Endodermal cell (in vitro differentiated cells): Measurements from ENCODE around the gene PPFIA4. TPM values are rescaled to one million over a fixed set of nuclear protein-coding genes. Genes with fewer than 3 reads are reported as not detected.

Experiments used
- DNase-seq: peaks from one replicate; pipeline ENCODE4 v3.0.0-alpha.2; 2017
- H3K27ac ChIP-seq: 2 replicates; pipeline ENCODE4 v1.5.1; 2013; ENCODE audit warnings: mild to moderate bottlenecking, low read depth, low read length, moderate library complexity
- H3K27me3 ChIP-seq: 2 replicates; pipeline ENCODE4 v1.6.1; 2013; ENCODE audit warnings: mild to moderate bottlenecking, low read length, moderate library complexity; ENCODE audit not compliant: insufficient read depth, control insufficient read depth, poor library complexity, severe bottlenecking
- H3K36me3 ChIP-seq: 2 replicates; pipeline ENCODE4 v1.7.0; 2013; ENCODE audit warnings: mild to moderate bottlenecking, low read length, moderate library complexity; ENCODE audit not compliant: control insufficient read depth, insufficient read depth
- H3K4me1 ChIP-seq: one replicate; pipeline ENCODE4 v1.7.0; 2013; ENCODE audit warnings: low read length; ENCODE audit not compliant: control insufficient read depth, insufficient read depth
- H3K4me3 ChIP-seq: 2 replicates; pipeline ENCODE4 v1.5.1; 2013; ENCODE audit warnings: mild to moderate bottlenecking, low read length, moderate library complexity
- H3K9ac ChIP-seq: 2 replicates; pipeline ENCODE4 v1.6.1; 2013; ENCODE audit warnings: mild to moderate bottlenecking, low read length, moderate library complexity; ENCODE audit not compliant: poor library complexity, severe bottlenecking; ENCODE audit errors: extremely low read depth
- H3K9me3 ChIP-seq: 2 replicates; pipeline ENCODE4 v1.6.1; 2013; ENCODE audit warnings: mild to moderate bottlenecking, low read length, moderate library complexity; ENCODE audit not compliant: control insufficient read depth
- H3K27ac Mint-ChIP-seq: 2 replicates; pipeline ENCODE4 v1.8.0; 2020; ENCODE audit warnings: mixed read lengths
- H3K27me3 Mint-ChIP-seq: 2 replicates; pipeline ENCODE4 v1.8.0; 2021; ENCODE audit warnings: mild to moderate bottlenecking, mixed read lengths; ENCODE audit not compliant: insufficient read depth
- H3K36me3 Mint-ChIP-seq: 2 replicates; pipeline ENCODE4 v1.8.0; 2020; ENCODE audit warnings: low read depth, mixed read lengths
- H3K4me1 Mint-ChIP-seq: 2 replicates; pipeline ENCODE4 v1.8.0; 2020; ENCODE audit warnings: mixed read lengths
- H3K4me3 Mint-ChIP-seq: 2 replicates; pipeline ENCODE4 v1.8.0; 2020; ENCODE audit warnings: mild to moderate bottlenecking, moderate library complexity, mixed read lengths
- H3K9me3 Mint-ChIP-seq: 2 replicates; pipeline ENCODE4 v1.8.0; 2020; ENCODE audit warnings: mild to moderate bottlenecking, mixed read lengths
- CTCF ChIP-seq: fragments of 200-600 bp; sonication (generic); conservative IDR thresholded peaks from 2 replicates; pipeline ENCODE4 v1.5.0; 2021; ENCODE audit warnings: antibody characterized with exemption, mild to moderate bottlenecking
- WGBS, 2 experiments: methylation state at CpG; one replicate each; pipeline versions ENCODE4 v1.1.5 to v1.1.7; 2013; ENCODE audit warnings: missing lambda C conversion rate in 2 of 2, mixed read lengths in 1 of 2; ENCODE audit not compliant: insufficient coverage in 1 of 2, insufficient read length in 1 of 2; 5-methylcytosine and 5-hydroxymethylcytosine counted together
- total RNA-seq, 2 donors: library from RNA; stranded (reverse); fragmentation: NEBNext Ultra II Directional in 1 of 2; extraction: Animal tissue kit (Norgen Biotek cat#: 25700) in 1 of 2; gene quantifications; 2 replicates in 1 of 2; 3 replicates in 1 of 2; pipeline ENCODE4 v1.2.1, GENCODE V29; 2021

Gene PPFIA4
- total RNA-seq, 2 donors from 2014 or later = 8.4 to 12.1 TPM

GRCh38 chr1:203056516-203056915 lies 30.2 kb downstream of the PPFIA4 start:
- H3K4me3 ChIP-seq = no peak overlapping the region
- peaks cover 11% of the 10 kb centered on the region for H3K36me3 ChIP-seq
- H3K4me3 Mint-ChIP-seq = no peak overlapping the region
- no peak overlapping the region for H3K9ac ChIP-seq
- H3K27me3 Mint-ChIP-seq = peaks cover 2% of the 10 kb centered on the region
- no peak overlapping the region for H3K27ac Mint-ChIP-seq
- no peaks in the 10 kb centered on the region for H3K4me1 ChIP-seq
- peak; percentile 59 for TF ChIP-seq CTCF
- no peak for DNase-seq
- H3K9me3 Mint-ChIP-seq = peaks cover 10% of the 10 kb centered on the region
- peaks cover 5% of the 10 kb centered on the region for H3K4me1 Mint-ChIP-seq
- H3K27ac ChIP-seq = no peak overlapping the region
- WGBS, 2 experiments = 93 to 100% methylated on average over 1 to 6 of the region's 6 CpGs
- peaks cover 13% of the 10 kb centered on the region for H3K9me3 ChIP-seq
- H3K36me3 Mint-ChIP-seq = peaks cover 15% of the 10 kb centered on the region
- no peaks in the 10 kb centered on the region for H3K27me3 ChIP-seq

- Mint-ChIP-seq H3K4me3 (no peak overlapping the region), H3K4me1 (no peaks in the 10 kb centered on the region), H3K27me3 (peaks cover 2% of the 10 kb centered on the region), H3K27ac (no peak overlapping the region), H3K36me3 (peaks cover 19% of the 10 kb centered on the region), H3K9me3 (peaks cover 15% of the 10 kb centered on the region)
- no peaks in the 10 kb centered on the region for H3K27me3 ChIP-seq
- no peak overlapping the region for H3K9ac ChIP-seq
- no peak overlapping the region for H3K4me3 ChIP-seq
- no peaks in the 10 kb centered on the region for H3K4me1 ChIP-seq
- no peak for TF ChIP-seq CTCF
- peaks cover 11% of the 10 kb centered on the region for H3K36me3 ChIP-seq
- DNase-seq = no peak
- no peak overlapping the region for H3K27ac ChIP-seq
- WGBS, 2 experiments = 76 to 84% methylated on average over 9 of the region's 10 CpGs
- H3K9me3 ChIP-seq = peaks cover 17% of the 10 kb centered on the region
These were observed 31.8 kb downstream of the PPFIA4 start for GRCh38 chr1:203057911-203058675.

GRCh38 chr1:203058676-203058935 lies 32.3 kb downstream of the PPFIA4 start:
- Histone ChIP-seq H3K9ac (no peak overlapping the region), H3K4me1 (no peaks in the 10 kb centered on the region), H3K4me3 (no peak overlapping the region), H3K36me3 (peaks cover 11% of the 10 kb centered on the region), H3K27ac (no peak overlapping the region), H3K27me3 (no peaks in the 10 kb centered on the region), H3K9me3 (peaks cover 17% of the 10 kb centered on the region)
- no peak overlapping the region for H3K4me3 Mint-ChIP-seq
- H3K9me3 Mint-ChIP-seq = peaks cover 15% of the 10 kb centered on the region
- 89 to 100% methylated on average over 1 of the region's 1 CpG for WGBS, 2 experiments
- H3K27me3 Mint-ChIP-seq = peaks cover 2% of the 10 kb centered on the region
- no peak overlapping the region for H3K27ac Mint-ChIP-seq
- no peaks in the 10 kb centered on the region for H3K4me1 Mint-ChIP-seq
- no peak for DNase-seq
- TF ChIP-seq CTCF = no peak
- peaks cover 19% of the 10 kb centered on the region for H3K36me3 Mint-ChIP-seq
